ENCODE measurements around the gene IL31RA.

GRCh38 chr5:55864606-55865541 is 13.7 kb downstream of the IL31RA start:
- no peak for TF ChIP-seq FOXK2 (IDR thresholded peaks at IDR 0.05)
- TF ChIP-seq ELF4 (IDR thresholded peaks at IDR 0.05), result no peak
- TF ChIP-seq TARDBP (IDR thresholded peaks at IDR 0.05), result no peak
- TF ChIP-seq L3MBTL2 (conservative IDR thresholded peaks at IDR 0.05), result no peak
- no peak for TF ChIP-seq ARNT (IDR thresholded peaks at IDR 0.05)
- TF ChIP-seq SUZ12 (IDR thresholded peaks at IDR 0.05), result no peak

All from HEK293T (cell line).